ENCODE measurements around the gene ASB8.
A peak's percentile ranks its signal among the peaks of the same experiment; 100 is the strongest.
"Not testable (repeated sequence)": the region's sequence is repeated elsewhere in the genome, so short reads cannot be mapped to it uniquely, and the experiment has no call there.

Gene ASB8

GRCh38 chr12:48183091-48183875 lies 26.0 kb upstream of the ASB8 start, which contains the start of gene CCDC184:
Gene CCDC184, plus strand, starts transcription at chr12:48183644. Its CDS starts 479 bp downstream, at chr12:48184123.
- DNase-seq (ENCODE audit: low read depth) = peak; percentile 85

- no peak for DNase-seq (ENCODE audit: low read depth)
Measured at GRCh38 chr12:48182631-48183030, 25.3 kb upstream of the ASB8 start.

GRCh38 chr12:48180857-48181495 lies 23.7 kb upstream of the ASB8 start:
- DNase-seq (ENCODE audit: low read depth) = no peak

GRCh38 chr12:48180424-48180823 lies 23.1 kb upstream of the ASB8 start:
- no peak for DNase-seq (ENCODE audit: low read depth)

- DNase-seq (ENCODE audit: low read depth) = no peak
Measured at GRCh38 chr12:48179466-48179865, 22.2 kb upstream of the ASB8 start.

GRCh38 chr12:48177982-48178381 lies 20.7 kb upstream of the ASB8 start:
- DNase-seq (ENCODE audit: low read depth) = no peak

GRCh38 chr12:48176417-48176751 lies 19.1 kb upstream of the ASB8 start:
- no peak for DNase-seq (ENCODE audit: low read depth)

- peak; percentile 46 for DNase-seq (ENCODE audit: low read depth)
Measured at GRCh38 chr12:48175613-48176416, 18.5 kb upstream of the ASB8 start.

GRCh38 chr12:48169011-48169410 lies 11.7 kb upstream of the ASB8 start:
- DNase-seq (ENCODE audit: low read depth) = no peak

GRCh38 chr12:48165089-48165981 lies 8.0 kb upstream of the ASB8 start:
- DNase-seq (ENCODE audit: low read depth) = peak; percentile 62

GRCh38 chr12:48164451-48164850 lies 7.1 kb upstream of the ASB8 start:
- DNase-seq (ENCODE audit: low read depth) = no peak

GRCh38 chr12:48163150-48163747 lies 5.9 kb upstream of the ASB8 start:
- DNase-seq (ENCODE audit: low read depth) = no peak

- peak; percentile 19 for DNase-seq (ENCODE audit: low read depth)
Measured at GRCh38 chr12:48160807-48161206, 3.5 kb upstream of the ASB8 start.

- DNase-seq (ENCODE audit: low read depth) = peak; percentile 31
Measured at GRCh38 chr12:48160046-48160445, 2.7 kb upstream of the ASB8 start.

GRCh38 chr12:48157889-48158370 lies 615 bp upstream of the ASB8 start:
- DNase-seq (ENCODE audit: low read depth) = no peak

GRCh38 chr12:48156652-48157017 lies 680 bp downstream of the ASB8 start:
- DNase-seq (ENCODE audit: low read depth) = no peak

- DNase-seq (ENCODE audit: low read depth) = not testable (repeated sequence)
Measured at GRCh38 chr12:48155786-48156185, 1.5 kb downstream of the ASB8 start.

GRCh38 chr12:48151103-48151771 lies 6.1 kb downstream of the ASB8 start:
- DNase-seq (ENCODE audit: low read depth) = no peak

- DNase-seq (ENCODE audit: low read depth) = no peak
Measured at GRCh38 chr12:48145981-48146380, 11.3 kb downstream of the ASB8 start.

GRCh38 chr12:48143898-48144297 lies 13.4 kb downstream of the ASB8 start:
- DNase-seq (ENCODE audit: low read depth) = no peak

Measured in EH (cell line).